ENCODE results near the gene ATP6V1C2.
A peak's percentile ranks its signal among the peaks of the same experiment; 100 is the strongest.
"Not testable (repeated sequence)": the region's sequence is repeated elsewhere in the genome, so short reads cannot be mapped to it uniquely, and the experiment has no call there.

The ATP6V1C2 gene

GRCh38 chr2:10790228-10790973, 69.0 kb downstream of the ATP6V1C2 start:
- no peak for DNase-seq

- DNase-seq, result no peak
Measured at GRCh38 chr2:10792001-10792634, 70.7 kb downstream of the ATP6V1C2 start.

- no peak for DNase-seq
Measured at GRCh38 chr2:10792660-10793400, 71.4 kb downstream of the ATP6V1C2 start.

- DNase-seq, result no peak
Measured at GRCh38 chr2:10793816-10794215, 72.4 kb downstream of the ATP6V1C2 start.

GRCh38 chr2:10794876-10795275, 73.4 kb downstream of the ATP6V1C2 start:
- no peak for DNase-seq

GRCh38 chr2:10795508-10796046, 74.1 kb downstream of the ATP6V1C2 start:
- DNase-seq, result no peak

- no peak for DNase-seq
Measured at GRCh38 chr2:10796703-10797102, 75.3 kb downstream of the ATP6V1C2 start.

- DNase-seq, result no peak
Measured at GRCh38 chr2:10798783-10799182, 77.4 kb downstream of the ATP6V1C2 start.

GRCh38 chr2:10800163-10800562, 78.7 kb downstream of the ATP6V1C2 start:
- no peak for DNase-seq

GRCh38 chr2:10802657-10803056, 81.2 kb downstream of the ATP6V1C2 start:
- DNase-seq, result no peak

GRCh38 chr2:10805990-10806389, 84.6 kb downstream of the ATP6V1C2 start:
- DNase-seq, result not testable (repeated sequence)

- DNase-seq, result no peak
Measured at GRCh38 chr2:10806543-10806942, 85.1 kb downstream of the ATP6V1C2 start.

GRCh38 chr2:10810202-10811161, 89.1 kb downstream of the ATP6V1C2 start:
- DNase-seq, result peak; percentile 87

GRCh38 chr2:10811517-10811916, 90.1 kb downstream of the ATP6V1C2 start:
- DNase-seq, result no peak

- DNase-seq, result peak; percentile 98
Measured at GRCh38 chr2:10812362-10813162, 91.1 kb downstream of the ATP6V1C2 start, which contains the start of gene PDIA6. PDIA6 (minus strand) TSS chr2:10812785; CDS start chr2:10812696, 89 bp downstream.

- DNase-seq, result not testable (repeated sequence)
Measured at GRCh38 chr2:10813163-10814138, 92.0 kb downstream of the ATP6V1C2 start.

GRCh38 chr2:10814142-10814541, 92.7 kb downstream of the ATP6V1C2 start:
- no peak for DNase-seq

GRCh38 chr2:10814571-10815331, 93.3 kb downstream of the ATP6V1C2 start:
- no peak for DNase-seq

GRCh38 chr2:10817413-10817812, 96.0 kb downstream of the ATP6V1C2 start:
- no peak for DNase-seq
